Ishikawa (cell line): ENCODE measurements around the gene BAAT.

Source experiments
- RAD21 ChIP-seq: IDR thresholded peaks from 2 replicates; pipeline ENCODE4 v1.6.1; 2012; ENCODE audit warnings: low read depth
- REST ChIP-seq: IDR thresholded peaks from 2 replicates; pipeline ENCODE4 v1.6.1; 2012; ENCODE audit warnings: low read depth, mild to moderate bottlenecking
- TAF1 ChIP-seq: IDR thresholded peaks from 2 replicates; pipeline ENCODE4 v1.6.1; 2012; ENCODE audit warnings: low read depth, mild to moderate bottlenecking
- YY1 ChIP-seq: IDR thresholded peaks from 2 replicates; pipeline ENCODE4 v1.6.1; 2012; ENCODE audit warnings: low read depth

DNA sequence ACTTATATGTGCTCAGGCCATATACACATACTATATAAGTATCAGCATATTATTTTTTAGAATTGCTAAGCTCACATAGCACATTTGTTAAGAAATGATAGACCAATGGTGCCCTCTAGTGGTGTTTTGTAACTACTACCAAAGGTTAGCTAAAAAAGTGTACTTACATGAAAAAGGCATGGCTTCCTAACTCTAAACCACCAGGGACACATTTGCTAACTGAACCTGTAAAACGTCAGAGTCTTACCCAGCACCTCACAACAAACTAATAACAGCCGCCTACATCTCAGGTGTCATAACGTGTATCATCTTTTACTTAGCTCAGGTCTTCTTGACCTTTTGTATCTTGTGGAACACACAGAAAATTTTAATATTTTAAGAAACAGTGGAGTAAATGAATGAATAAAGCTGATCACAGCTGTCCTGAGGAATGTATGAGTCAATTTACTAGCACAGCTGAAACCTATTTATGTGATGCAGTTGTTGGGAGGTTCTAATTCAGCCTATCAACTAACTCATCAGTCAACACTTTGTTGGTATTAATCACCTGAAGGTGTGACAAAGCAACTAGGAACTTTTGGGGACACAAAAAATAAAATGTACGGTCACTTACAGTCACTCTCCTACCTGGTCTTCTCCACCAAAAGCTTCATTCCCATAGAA lies 72.9 kb downstream of the BAAT start:
- no peak for TF ChIP-seq YY1
- no peak for TF ChIP-seq TAF1
- TF ChIP-seq RAD21: peak; percentile 78
- TF ChIP-seq REST: no peak
